GM19468 (cell line): Measurements from ENCODE around the gene DUOX2.

Experiments
- ATAC-seq: cut with Tn5 transposase; IDR thresholded peaks from one replicate; pipeline ENCODE4 v1.9.1; 2021; ENCODE audit warnings: mild to moderate bottlenecking, moderate library complexity, moderate number of reproducible peaks; ENCODE audit not compliant: unreplicated experiment; ENCODE audit errors: extremely low read depth

The DUOX2 gene

GRCh38 chr15:45121020-45121419 lies 7.0 kb upstream of the DUOX2 start:
- no peak for ATAC-seq

GRCh38 chr15:45120081-45120972 lies 6.4 kb upstream of the DUOX2 start:
- no peak for ATAC-seq

GRCh38 chr15:45118996-45119395 lies 5.0 kb upstream of the DUOX2 start:
- ATAC-seq: no peak

- no peak for ATAC-seq
Measured at GRCh38 chr15:45118131-45118588, 4.2 kb upstream of the DUOX2 start.

GRCh38 chr15:45117308-45118130 lies 3.5 kb upstream of the DUOX2 start:
- ATAC-seq: no peak

- ATAC-seq: no peak
Measured at GRCh38 chr15:45116482-45117307, 2.7 kb upstream of the DUOX2 start.

GRCh38 chr15:45116006-45116481 lies 2.1 kb upstream of the DUOX2 start:
- ATAC-seq: no peak

GRCh38 chr15:45115312-45115820 lies 1.4 kb upstream of the DUOX2 start:
- no peak for ATAC-seq

- no peak for ATAC-seq
Measured at GRCh38 chr15:45114751-45115085, 746 bp upstream of the DUOX2 start.

- no peak for ATAC-seq
Measured at GRCh38 chr15:45113380-45113990, 487 bp downstream of the DUOX2 start.

- ATAC-seq: no peak
Measured at GRCh38 chr15:45112591-45113379, 1.2 kb downstream of the DUOX2 start.

- no peak for ATAC-seq
Measured at GRCh38 chr15:45112143-45112590, 1.8 kb downstream of the DUOX2 start.

- ATAC-seq: no peak
Measured at GRCh38 chr15:45111390-45112142, 2.4 kb downstream of the DUOX2 start.

GRCh38 chr15:45110256-45110820 lies 3.6 kb downstream of the DUOX2 start:
- ATAC-seq: no peak

- ATAC-seq: no peak
Measured at GRCh38 chr15:45107941-45108630, 5.9 kb downstream of the DUOX2 start.

- no peak for ATAC-seq
Measured at GRCh38 chr15:45106002-45106790, 7.8 kb downstream of the DUOX2 start.
